ENCODE measurements around the gene RPS6KB1. TPM values are rescaled to one million over a fixed set of nuclear protein-coding genes. Genes with fewer than 3 reads are reported as not detected.

RPS6KB1 gene
- polyA plus RNA-seq (13.4 to 19.7 TPM (median 14.2 TPM) in 3 replicates), polyA minus RNA-seq (5.8 to 21.7 TPM (median 6.7 TPM) in 3 replicates)
- polyA plus RNA-seq (2011; ENCODE audit: low read depth): 24.1 TPM
- polyA plus RNA-seq (2011; cell fraction: cytosol; rRNA removed): 9.6 and 14.9 TPM in 2 replicates
- 15.8 and 19.6 TPM in 2 replicates for polyA plus RNA-seq (2011; cell fraction: nucleus; rRNA removed)
- polyA plus RNA-seq (2012; ENCODE audit: low replicate concordance): 12.1 and 17.1 TPM in 2 replicates
- 5.9 TPM for polyA minus RNA-seq (2011; cell fraction: cytosol; rRNA and poly(A)+ RNA removed)
- polyA minus RNA-seq (2011; cell fraction: nucleus; rRNA and poly(A)+ RNA removed): 13.9 and 22.0 TPM in 2 replicates

DNA sequence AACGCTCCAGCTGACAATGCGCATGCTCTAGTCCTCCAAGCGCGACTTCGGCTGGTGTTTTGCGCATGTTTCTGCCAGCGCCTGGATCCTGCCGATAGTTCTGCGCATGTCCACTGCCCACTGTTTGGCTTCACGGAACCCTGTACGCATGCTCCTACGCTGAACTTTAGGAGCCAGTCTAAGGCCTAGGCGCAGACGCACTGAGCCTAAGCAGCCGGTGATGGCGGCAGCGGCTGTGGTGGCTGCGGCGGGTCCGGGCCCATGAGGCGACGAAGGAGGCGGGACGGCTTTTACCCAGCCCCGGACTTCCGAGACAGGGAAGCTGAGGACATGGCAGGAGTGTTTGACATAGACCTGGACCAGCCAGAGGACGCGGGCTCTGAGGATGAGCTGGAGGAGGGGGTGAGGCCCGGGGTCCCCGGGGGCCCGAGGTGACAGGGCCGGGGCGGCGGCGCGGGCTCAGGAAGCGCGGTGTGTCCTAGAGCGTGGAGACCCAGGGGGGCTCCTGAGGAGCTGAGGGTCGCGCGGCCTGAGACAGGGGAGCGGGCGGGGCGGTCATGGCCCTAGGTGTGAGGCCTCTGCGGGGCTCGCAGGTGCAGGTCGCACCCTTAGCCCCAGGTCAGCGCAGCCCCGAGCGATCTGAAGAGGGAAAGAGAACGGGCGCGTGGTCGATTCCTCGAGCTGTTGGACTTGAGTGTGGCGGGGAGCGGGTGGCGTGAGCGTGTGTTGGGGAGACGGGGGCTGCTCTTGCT lies at the start of gene RPS6KB1, which contains the start of gene TUBD1:
Gene RPS6KB1, plus strand, starts transcription at position 198 of the 752 bp plus-strand sequence. Its CDS starts 64 bp downstream, at position 262.
Gene TUBD1, minus strand, starts transcription at position 20 of the 752 bp plus-strand sequence. CDS start 1,941 bp downstream, outside the sequence.
- peaks cover 57% of the 10 kb centered on the region for H3K79me2 ChIP-seq (ENCODE audit: control insufficient read depth, insufficient read depth, low read length)
- H3K27me3 ChIP-seq (ENCODE audit: control insufficient read depth, extremely low read depth, insufficient read depth, low read length): no peaks in the 10 kb centered on the region
- TF ChIP-seq, protein P1, sequence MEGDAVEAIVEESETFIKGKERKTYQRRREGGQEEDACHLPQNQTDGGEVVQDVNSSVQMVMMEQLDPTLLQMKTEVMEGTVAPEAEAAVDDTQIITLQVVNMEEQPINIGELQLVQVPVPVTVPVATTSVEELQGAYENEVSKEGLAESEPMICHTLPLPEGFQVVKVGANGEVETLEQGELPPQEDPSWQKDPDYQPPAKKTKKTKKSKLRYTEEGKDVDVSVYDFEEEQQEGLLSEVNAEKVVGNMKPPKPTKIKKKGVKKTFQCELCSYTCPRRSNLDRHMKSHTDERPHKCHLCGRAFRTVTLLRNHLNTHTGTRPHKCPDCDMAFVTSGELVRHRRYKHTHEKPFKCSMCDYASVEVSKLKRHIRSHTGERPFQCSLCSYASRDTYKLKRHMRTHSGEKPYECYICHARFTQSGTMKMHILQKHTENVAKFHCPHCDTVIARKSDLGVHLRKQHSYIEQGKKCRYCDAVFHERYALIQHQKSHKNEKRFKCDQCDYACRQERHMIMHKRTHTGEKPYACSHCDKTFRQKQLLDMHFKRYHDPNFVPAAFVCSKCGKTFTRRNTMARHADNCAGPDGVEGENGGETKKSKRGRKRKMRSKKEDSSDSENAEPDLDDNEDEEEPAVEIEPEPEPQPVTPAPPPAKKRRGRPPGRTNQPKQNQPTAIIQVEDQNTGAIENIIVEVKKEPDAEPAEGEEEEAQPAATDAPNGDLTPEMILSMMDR (optimal IDR thresholded peaks at IDR 0.05 in 1 of 3, IDR thresholded peaks at IDR 0.05 in 1 of 3, conservative IDR thresholded peaks at IDR 0.05 in 1 of 3; ENCODE audit: extremely low read depth in 1 of 3, insufficient read depth in 2 of 3, low read length in 3 of 3): no peak
- no peak for TF ChIP-seq EZH2 (IDR thresholded peaks at IDR 0.05; ENCODE audit: low read length)
- H3K27ac ChIP-seq (ENCODE audit: control insufficient read depth, insufficient read depth, low read length): peak within 1 kb of the TSS; percentile 88
- H2AFZ ChIP-seq (ENCODE audit: control insufficient read depth, low read length): peak within 1 kb of the TSS; percentile 96
- H3K4me1 ChIP-seq (ENCODE audit: control insufficient read depth, extremely low read depth, insufficient read depth, low read length): peaks cover 15% of the 10 kb centered on the region
- H3K36me3 ChIP-seq (ENCODE audit: control insufficient read depth in 2 of 2, extremely low read depth in 1 of 2, insufficient read depth in 2 of 2, low read length in 2 of 2): peaks cover 1 to 5% of the 10 kb centered on the region in 2 experiments
- DNase-seq (ENCODE audit: low read depth, low spot score): peak; percentile 96
- H3K9ac ChIP-seq (ENCODE audit: control insufficient read depth, extremely low read depth, insufficient read depth, low read length): peak within 1 kb of the TSS; percentile 95
- dilution Hi-C loops (cut with MboI; ENCODE audit: extremely low pct_ligation_motif_present, low sequenced_read_pairs): no loop called here
- peak within 1 kb of the TSS; percentile 94 for H3K4me2 ChIP-seq (ENCODE audit: control insufficient read depth, extremely low read depth, insufficient read depth, low read depth, low read length)
- FAIRE-seq: no peak
- H4K20me1 ChIP-seq (ENCODE audit: control insufficient read depth, extremely low read depth, insufficient read depth, low read length): peaks cover 4% of the 10 kb centered on the region
- H3K9me3 ChIP-seq (ENCODE audit: control insufficient read depth, low read depth, low read length): no peaks in the 10 kb centered on the region
- H3K4me3 ChIP-seq (ENCODE audit: control insufficient read depth in 2 of 3, extremely low read depth in 1 of 3, insufficient read depth in 2 of 3, low read depth in 1 of 3, low read length in 3 of 3): peak within 1 kb of the TSS; percentile 93 to 97 (median 94)
- H3K9me1 ChIP-seq (ENCODE audit: control insufficient read depth, extremely low read depth, insufficient read depth, low read length): no peaks in the 10 kb centered on the region

DNA sequence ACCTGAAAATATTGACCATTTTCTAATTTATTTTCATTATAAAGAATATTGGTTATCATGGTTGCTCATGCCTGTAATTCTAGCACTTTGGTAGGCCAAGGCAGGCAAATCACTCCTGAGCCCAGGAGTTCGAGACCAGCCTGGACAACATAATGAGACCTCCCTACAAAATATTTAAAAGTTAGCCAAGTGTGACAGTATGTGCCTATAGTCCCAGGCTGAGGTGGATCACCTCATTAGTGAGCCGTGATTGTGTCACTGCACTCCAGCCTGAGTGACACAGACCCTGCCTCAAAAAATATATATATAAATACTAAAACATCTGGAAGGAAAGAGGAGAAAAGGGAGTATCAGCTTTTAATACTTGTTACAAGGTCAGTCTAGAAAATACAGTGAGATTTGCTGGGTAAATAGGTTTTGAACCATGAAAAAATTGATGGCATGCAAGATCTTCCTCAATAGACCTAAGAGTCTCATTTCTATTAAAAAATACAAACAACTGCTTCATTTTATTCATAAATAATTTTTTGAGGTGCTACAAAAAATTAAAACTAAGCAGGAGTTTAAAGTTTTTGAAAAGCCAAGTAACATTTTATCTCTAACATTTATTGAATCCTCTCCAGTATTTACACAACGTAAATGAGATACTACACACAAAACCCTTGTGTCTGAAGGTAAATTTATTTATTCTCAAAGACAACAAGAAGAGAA lies 47.9 kb upstream of the RPS6KB1 start:
- H3K36me3 ChIP-seq (ENCODE audit: control insufficient read depth in 2 of 2, extremely low read depth in 1 of 2, insufficient read depth in 2 of 2, low read length in 2 of 2): peaks cover 0 to 12% of the 10 kb centered on the region in 2 experiments
- FAIRE-seq (no peak), DNase-seq (ENCODE audit: low read depth, low spot score) (no peak)
- H3K9me3 ChIP-seq (ENCODE audit: control insufficient read depth, low read depth, low read length): no peaks in the 10 kb centered on the region
- dilution Hi-C loops (cut with MboI; ENCODE audit: extremely low pct_ligation_motif_present, low sequenced_read_pairs): no loop called here
- H3K9me1 ChIP-seq (ENCODE audit: control insufficient read depth, extremely low read depth, insufficient read depth, low read length): no peaks in the 10 kb centered on the region
- H2AFZ ChIP-seq (ENCODE audit: control insufficient read depth, low read length): no peak overlapping the region
- TF ChIP-seq, protein P1 (optimal IDR thresholded peaks at IDR 0.05 in 1 of 3, IDR thresholded peaks at IDR 0.05 in 1 of 3, conservative IDR thresholded peaks at IDR 0.05 in 1 of 3; ENCODE audit: extremely low read depth in 1 of 3, insufficient read depth in 2 of 3, low read length in 3 of 3): no peak
- TF ChIP-seq EZH2 (IDR thresholded peaks at IDR 0.05; ENCODE audit: low read length): no peak
- H3K79me2 ChIP-seq (ENCODE audit: control insufficient read depth, insufficient read depth, low read length): peaks cover 12% of the 10 kb centered on the region
- peak overlapping the region; percentile 91 for H3K4me2 ChIP-seq (ENCODE audit: control insufficient read depth, extremely low read depth, insufficient read depth, low read depth, low read length)
- H3K4me3 ChIP-seq (ENCODE audit: control insufficient read depth in 2 of 3, extremely low read depth in 1 of 3, insufficient read depth in 2 of 3, low read depth in 1 of 3, low read length in 3 of 3): peak overlapping the region in 1 of 3 experiments; percentile 11
- H3K9ac ChIP-seq (ENCODE audit: control insufficient read depth, extremely low read depth, insufficient read depth, low read length): peak overlapping the region; percentile 77
- peaks cover 33% of the 10 kb centered on the region for H3K4me1 ChIP-seq (ENCODE audit: control insufficient read depth, extremely low read depth, insufficient read depth, low read length)
- H4K20me1 ChIP-seq (ENCODE audit: control insufficient read depth, extremely low read depth, insufficient read depth, low read length): peaks cover 6% of the 10 kb centered on the region
- H3K27ac ChIP-seq (ENCODE audit: control insufficient read depth, insufficient read depth, low read length): peak overlapping the region; percentile 96
- no peaks in the 10 kb centered on the region for H3K27me3 ChIP-seq (ENCODE audit: control insufficient read depth, extremely low read depth, insufficient read depth, low read length)
